LNCaP clone FGC (cell line): ENCODE measurements around the gene PLXNA1.

ENCODE experiments used
- DNase-seq: peaks from one replicate; pipeline ENCODE4 v3.0.0-alpha.2; 2011; ENCODE audit warnings: low read depth
- H3K4me3 ChIP-seq: 2 replicates; pipeline ENCODE4 v1.5.1; 2011; ENCODE audit warnings: mild to moderate bottlenecking, low read depth, low read length, control low read depth
- TF ChIP-seq, protein P1 (sequence below): IDR thresholded peaks from 2 replicates; pipeline ENCODE4 v1.5.1; 2012; ENCODE audit warnings: mild to moderate bottlenecking; ENCODE audit not compliant: control insufficient read depth, insufficient read depth; ENCODE audit errors: extremely low read depth

Gene PLXNA1

DNA sequence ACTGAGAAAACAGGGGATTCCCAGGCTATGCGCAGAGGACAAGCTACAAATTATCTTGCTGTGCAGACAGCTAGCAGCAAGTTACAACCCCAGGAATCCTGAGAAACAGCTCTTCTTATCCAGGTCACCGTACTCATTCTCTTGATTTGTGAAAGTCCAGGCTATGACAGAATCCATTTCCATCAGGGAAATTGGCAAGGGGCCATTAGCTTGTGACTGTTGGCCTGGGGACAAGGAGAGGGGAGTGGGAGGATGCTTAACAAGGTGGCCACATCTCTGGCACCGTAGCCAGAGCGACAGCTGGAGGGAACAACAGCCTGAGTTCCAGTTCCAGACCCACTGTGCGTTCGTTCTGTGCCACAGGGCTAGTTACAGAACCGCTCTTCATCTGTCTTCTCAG, 44.9 kb upstream of the PLXNA1 start:
- H3K4me3 ChIP-seq, result no peak overlapping the region
- no peak for DNase-seq
- TF ChIP-seq, protein P1, sequence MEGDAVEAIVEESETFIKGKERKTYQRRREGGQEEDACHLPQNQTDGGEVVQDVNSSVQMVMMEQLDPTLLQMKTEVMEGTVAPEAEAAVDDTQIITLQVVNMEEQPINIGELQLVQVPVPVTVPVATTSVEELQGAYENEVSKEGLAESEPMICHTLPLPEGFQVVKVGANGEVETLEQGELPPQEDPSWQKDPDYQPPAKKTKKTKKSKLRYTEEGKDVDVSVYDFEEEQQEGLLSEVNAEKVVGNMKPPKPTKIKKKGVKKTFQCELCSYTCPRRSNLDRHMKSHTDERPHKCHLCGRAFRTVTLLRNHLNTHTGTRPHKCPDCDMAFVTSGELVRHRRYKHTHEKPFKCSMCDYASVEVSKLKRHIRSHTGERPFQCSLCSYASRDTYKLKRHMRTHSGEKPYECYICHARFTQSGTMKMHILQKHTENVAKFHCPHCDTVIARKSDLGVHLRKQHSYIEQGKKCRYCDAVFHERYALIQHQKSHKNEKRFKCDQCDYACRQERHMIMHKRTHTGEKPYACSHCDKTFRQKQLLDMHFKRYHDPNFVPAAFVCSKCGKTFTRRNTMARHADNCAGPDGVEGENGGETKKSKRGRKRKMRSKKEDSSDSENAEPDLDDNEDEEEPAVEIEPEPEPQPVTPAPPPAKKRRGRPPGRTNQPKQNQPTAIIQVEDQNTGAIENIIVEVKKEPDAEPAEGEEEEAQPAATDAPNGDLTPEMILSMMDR, result no peak

DNA sequence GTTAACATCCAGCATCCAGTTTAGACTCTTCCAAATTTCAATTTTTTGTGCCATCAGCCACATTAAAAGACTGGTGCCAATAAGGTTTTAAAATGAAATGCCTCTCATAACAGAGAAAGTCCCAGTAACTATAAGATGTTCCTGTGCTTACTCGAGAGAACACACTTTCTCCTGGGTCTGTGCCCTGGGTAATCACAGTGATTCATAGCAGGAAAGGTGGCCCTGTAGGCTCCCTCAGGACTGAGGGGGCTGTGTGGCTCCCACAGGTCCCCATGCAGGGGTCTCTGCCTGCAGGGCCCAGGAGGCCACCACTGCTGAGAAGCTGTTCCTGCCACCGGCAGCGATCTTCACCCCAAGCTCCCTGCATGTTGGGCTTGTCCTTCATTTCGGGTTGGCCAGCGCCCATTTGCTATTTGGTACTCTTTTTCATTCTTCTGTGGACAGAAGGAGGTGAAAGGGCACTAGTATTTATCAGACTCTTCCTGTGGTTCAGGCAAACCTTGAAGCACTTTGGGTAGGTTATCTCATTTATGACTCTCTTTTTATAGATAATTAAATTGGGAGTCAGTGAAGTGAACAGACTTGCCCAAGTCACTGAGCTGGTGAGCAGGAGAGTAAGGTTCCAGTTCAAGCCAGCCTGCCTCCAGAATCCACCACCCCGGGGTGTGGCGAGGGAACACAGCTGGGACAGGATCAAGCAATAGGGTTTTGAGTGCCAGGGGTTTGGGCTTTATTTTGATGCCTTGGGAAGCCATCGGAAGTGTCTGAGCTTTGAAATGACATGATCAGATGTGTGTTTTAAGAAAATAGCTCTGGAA, 44.2 kb upstream of the PLXNA1 start:
- DNase-seq, result no peak
- TF ChIP-seq, protein P1, result no peak
- H3K4me3 ChIP-seq, result no peak overlapping the region

DNA sequence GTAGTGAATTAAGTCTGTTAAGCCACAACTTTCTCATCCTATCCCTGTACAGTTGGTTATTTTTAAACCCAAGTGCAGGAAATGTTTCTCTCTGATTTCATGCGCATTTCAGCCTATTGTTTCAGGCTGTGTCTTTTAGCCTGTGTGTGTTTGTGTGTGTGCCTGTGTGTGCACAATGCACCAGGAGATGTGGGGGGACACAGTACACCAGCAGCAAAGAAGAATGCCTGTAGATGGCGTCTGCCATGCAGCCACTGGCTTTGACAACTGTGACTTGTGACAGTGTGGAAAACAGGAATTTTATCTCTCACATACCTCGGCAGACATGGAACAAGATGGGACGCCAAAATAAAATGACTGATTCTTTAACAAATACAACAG, 43.6 kb upstream of the PLXNA1 start:
- no peak for DNase-seq
- H3K4me3 ChIP-seq, result no peak overlapping the region
- TF ChIP-seq, protein P1, result peak; percentile 15; the same call in 1 of the 2 replicates

DNA sequence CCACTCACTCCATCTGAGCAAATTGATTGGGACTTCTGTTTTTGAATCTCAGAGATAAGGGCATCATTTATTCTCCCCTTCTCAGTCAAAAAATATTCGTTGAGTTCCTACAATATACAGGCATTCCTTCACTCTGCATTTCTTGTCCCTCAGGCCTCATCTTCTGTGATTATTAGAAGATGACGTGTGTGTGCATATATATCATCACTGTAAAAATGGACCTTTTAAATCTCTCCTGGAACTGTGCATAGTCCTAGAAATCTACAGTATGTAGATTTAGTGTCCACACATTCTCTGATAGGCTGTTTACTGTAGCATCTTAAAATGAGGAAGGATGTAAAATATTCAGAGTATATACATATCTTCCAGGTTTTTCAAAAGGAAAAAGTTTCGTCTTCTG, 43.2 kb upstream of the PLXNA1 start:
- no peak overlapping the region for H3K4me3 ChIP-seq
- no peak for DNase-seq
- TF ChIP-seq, protein P1, result no peak

DNA sequence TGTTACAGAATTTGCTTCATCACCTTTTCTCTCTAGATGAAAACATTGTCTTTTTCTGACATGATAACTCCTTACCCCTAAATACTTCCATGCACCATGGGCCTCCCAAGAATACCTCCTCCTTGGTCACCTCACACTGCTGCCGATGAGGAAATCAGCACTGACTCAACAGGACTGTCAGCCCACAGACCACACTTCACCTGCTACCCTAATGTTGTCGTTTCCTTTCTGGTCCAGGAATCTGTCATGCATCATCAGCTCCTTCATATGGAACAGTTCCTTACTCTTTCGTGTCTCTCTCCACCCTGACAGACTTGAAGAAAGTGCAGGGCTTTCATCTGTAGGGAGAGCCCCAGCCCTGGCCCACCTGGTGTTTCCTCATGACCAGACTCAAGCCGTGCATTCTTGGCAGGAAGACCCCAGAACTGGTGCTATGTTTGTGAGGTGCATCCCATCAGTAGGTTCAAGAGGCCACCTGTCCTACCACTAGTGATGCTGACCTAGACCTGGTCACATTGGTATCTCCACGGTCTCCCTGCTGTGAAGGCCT, 41.1 kb upstream of the PLXNA1 start:
- H3K4me3 ChIP-seq, result no peak overlapping the region
- no peak for DNase-seq
- TF ChIP-seq, protein P1, result no peak

DNA sequence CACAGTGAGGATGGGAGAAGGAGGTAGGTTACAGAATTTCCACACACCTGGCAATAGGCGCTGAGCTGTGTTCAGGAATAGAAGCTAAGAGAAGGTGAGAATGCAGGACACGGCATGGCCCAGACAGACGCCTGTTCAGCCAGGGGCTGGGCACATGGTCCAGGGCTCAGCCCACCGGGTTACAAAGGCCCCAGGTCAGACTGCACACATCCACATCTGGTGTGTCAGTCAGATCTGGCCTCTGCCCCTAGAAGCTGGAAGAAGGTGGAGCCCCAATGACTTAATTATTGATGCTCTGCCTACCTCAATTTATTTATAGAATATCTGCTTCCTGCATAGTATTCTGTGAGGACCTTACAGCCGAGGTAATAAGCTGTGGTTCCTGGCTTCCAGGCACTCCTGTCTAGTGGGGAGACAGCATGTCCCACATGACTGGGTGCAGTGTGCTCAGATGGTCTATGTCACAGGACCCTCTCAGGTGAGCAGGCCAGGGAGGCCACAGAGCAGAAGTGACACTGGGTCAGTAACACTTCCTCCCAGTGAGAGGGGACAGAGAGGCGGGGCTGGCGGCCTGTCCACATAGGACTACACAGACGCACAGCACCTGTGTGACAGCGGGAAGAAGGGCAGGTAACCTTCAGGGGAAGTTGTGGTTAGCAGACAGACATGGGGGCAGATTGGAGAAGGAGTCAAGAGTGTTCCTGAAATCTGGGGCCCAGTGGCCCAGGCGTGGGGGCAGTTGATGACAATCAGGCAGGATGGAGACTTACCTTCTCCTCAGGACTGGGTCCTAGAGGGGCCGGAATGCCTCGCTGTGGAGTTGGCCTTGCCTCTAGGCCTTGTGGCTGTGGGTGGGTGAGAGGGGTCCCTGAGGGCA, 38.6 kb upstream of the PLXNA1 start:
- DNase-seq, result no peak
- H3K4me3 ChIP-seq, result no peak overlapping the region
- TF ChIP-seq, protein P1, result no peak
